AG09309 (cell line): ENCODE results near the gene PDK1.

Experiments
- DNase-seq: peaks from one replicate; pipeline ENCODE4 v3.0.0-alpha.2; 2010; ENCODE audit warnings: low read depth
- H3K4me3 ChIP-seq: 2 replicates; pipeline ENCODE4 v1.5.1; 2011; ENCODE audit warnings: mild to moderate bottlenecking, low read depth, low read length, moderate library complexity; ENCODE audit not compliant: control insufficient read depth
- TF ChIP-seq, protein P1 (sequence below): IDR thresholded peaks from 2 replicates; pipeline ENCODE4 v1.5.1; 2011; ENCODE audit warnings: mild to moderate bottlenecking, low read depth, low read length, inconsistent platforms; ENCODE audit not compliant: insufficient read depth, control insufficient read depth; ENCODE audit errors: missing control alignments

Gene PDK1

GRCh38 chr2:172555522-172556283 is at the start of gene PDK1:
PDK1 (plus strand) TSS chr2:172556090; CDS start chr2:172556151, 61 bp downstream.
- TF ChIP-seq, protein P1, sequence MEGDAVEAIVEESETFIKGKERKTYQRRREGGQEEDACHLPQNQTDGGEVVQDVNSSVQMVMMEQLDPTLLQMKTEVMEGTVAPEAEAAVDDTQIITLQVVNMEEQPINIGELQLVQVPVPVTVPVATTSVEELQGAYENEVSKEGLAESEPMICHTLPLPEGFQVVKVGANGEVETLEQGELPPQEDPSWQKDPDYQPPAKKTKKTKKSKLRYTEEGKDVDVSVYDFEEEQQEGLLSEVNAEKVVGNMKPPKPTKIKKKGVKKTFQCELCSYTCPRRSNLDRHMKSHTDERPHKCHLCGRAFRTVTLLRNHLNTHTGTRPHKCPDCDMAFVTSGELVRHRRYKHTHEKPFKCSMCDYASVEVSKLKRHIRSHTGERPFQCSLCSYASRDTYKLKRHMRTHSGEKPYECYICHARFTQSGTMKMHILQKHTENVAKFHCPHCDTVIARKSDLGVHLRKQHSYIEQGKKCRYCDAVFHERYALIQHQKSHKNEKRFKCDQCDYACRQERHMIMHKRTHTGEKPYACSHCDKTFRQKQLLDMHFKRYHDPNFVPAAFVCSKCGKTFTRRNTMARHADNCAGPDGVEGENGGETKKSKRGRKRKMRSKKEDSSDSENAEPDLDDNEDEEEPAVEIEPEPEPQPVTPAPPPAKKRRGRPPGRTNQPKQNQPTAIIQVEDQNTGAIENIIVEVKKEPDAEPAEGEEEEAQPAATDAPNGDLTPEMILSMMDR = no peak
- peak; percentile 59 for DNase-seq
- H3K4me3 ChIP-seq = peak within 1 kb of the TSS; percentile 66

- DNase-seq = no peak
- TF ChIP-seq, protein P1 = no peak
- no peak overlapping the region for H3K4me3 ChIP-seq
These were observed 48.7 kb upstream of the PDK1 start for GRCh38 chr2:172507199-172507598.

GRCh38 chr2:172510088-172510487 is 45.8 kb upstream of the PDK1 start:
- TF ChIP-seq, protein P1 = no peak
- H3K4me3 ChIP-seq = no peak overlapping the region
- DNase-seq = no peak

GRCh38 chr2:172510548-172510947 is 45.3 kb upstream of the PDK1 start:
- no peak overlapping the region for H3K4me3 ChIP-seq
- DNase-seq = no peak
- TF ChIP-seq, protein P1 = no peak

DNA sequence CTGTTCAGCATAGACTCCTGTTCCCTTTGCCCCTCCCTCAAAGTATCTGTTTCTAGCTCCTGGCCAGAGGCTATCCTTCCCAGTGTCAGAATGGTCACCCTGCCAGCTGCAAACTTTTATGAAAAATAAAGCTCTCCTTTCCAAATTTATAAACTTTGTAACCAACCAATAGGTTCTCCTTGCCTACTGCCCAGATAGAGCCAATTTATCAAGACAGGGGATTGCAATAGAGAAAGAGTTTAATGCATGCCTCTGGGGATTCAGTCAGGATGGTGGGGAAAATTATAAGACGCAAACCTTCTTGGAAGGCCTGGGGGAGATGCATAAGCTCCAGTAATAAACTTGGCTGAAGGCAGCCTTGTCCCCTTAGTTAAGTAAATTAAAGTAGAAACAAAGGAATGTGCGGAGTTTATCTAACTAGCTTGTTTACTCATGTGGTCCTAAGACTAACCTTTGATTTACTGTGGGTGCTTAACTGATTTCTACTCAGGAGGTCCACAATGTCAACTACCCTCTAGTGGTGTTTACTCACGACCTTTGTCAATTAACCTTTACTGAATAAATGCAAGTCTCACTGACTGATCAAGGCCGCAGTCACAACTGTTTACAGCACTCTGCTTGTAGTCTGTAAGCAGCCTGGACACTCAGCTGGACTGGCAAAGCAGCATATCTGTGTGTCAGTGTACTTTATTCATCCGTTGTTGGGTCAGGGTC is 42.9 kb upstream of the PDK1 start:
- TF ChIP-seq, protein P1 = no peak
- no peak for DNase-seq
- H3K4me3 ChIP-seq = no peak overlapping the region

GRCh38 chr2:172513524-172513900 is 42.4 kb upstream of the PDK1 start:
- no peak overlapping the region for H3K4me3 ChIP-seq
- TF ChIP-seq, protein P1 = no peak
- no peak for DNase-seq
